NCI-H2029 (cell line): ENCODE data around the gene ERC1.
"Not testable (repeated sequence)": the region's sequence is repeated elsewhere in the genome, so short reads cannot be mapped to it uniquely, and the experiment has no call there.

Experiments
- DNase-seq: peaks from one replicate; lab custom pipeline; 2025; lab: John Stamatoyannopoulos, UW

The ERC1 gene

DNA sequence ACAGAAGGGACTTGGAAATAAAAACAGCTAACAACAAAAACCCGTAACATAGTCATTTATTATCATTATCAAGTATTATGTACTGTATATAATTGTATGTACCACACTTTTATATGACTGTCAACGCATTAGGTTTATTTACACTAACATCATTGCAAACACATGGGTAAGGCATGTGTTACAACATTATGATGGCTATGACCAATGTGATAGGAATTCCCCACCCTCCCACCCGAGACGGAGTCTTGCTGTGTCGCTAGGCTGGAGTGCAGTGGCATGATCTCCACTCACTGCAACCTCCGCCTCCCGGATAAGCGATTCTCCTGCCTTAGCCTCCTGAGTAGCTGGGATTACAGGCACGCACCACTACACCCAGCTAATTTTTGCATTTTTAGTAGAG lies 82.6 kb downstream of the ERC1 start:
- DNase-seq: no peak

GRCh38 chr12:1077036-1077803 lies 86.2 kb downstream of the ERC1 start:
- no peak for DNase-seq

GRCh38 chr12:1078002-1078401 lies 87.0 kb downstream of the ERC1 start:
- DNase-seq: no peak

- no peak for DNase-seq
Observed at GRCh38 chr12:1080520-1081223, 89.6 kb downstream of the ERC1 start.

GRCh38 chr12:1083151-1083888 lies 92.3 kb downstream of the ERC1 start:
- no peak for DNase-seq

DNA sequence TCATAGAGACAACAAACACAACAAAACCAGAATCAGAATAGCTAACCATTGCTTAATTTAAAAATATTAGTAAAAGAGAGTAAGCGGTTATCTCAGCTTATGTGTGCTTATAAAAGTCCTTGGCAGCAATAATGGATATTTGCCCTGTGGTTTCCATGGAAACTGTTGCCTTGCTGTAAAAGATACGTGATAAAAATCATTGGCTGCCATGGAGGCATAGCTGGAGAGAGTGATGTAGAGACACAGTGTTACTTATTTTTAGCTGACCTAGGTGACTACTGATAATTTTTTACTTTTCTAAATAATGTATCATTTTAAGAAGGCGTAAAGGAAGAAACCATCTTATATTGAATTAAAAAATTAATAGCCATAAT lies 92.9 kb downstream of the ERC1 start:
- peak; percentile 15 for DNase-seq

GRCh38 chr12:1091350-1091749 lies 100.3 kb downstream of the ERC1 start:
- DNase-seq: no peak

DNA sequence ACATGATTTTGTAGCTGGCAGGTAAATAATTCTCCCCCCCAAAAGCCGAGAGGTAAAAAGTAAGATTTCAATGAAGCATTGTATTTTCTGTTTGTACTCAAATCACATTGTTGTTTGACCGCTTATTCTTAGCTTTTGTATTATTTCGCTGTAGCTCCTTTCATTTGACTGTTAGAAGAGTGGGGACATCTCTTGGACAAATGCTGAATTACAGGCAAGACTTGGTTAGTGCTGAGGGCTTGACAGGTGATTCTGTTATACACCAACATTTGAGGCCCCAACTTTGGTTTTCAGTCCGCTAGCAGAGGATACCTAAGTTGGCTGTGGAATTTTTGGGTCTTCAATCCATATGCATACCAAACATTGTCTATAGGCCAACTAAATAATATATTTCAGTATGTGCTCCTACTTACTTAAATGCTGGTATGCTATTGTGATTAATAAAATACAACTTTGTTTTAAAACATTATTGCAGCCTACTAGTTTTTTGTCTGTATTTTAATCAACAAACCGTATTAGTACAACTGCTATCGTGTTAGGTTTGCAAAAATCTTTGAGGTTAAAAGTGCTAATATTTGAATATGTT lies 102.2 kb downstream of the ERC1 start:
- DNase-seq: peak; percentile 2

DNA sequence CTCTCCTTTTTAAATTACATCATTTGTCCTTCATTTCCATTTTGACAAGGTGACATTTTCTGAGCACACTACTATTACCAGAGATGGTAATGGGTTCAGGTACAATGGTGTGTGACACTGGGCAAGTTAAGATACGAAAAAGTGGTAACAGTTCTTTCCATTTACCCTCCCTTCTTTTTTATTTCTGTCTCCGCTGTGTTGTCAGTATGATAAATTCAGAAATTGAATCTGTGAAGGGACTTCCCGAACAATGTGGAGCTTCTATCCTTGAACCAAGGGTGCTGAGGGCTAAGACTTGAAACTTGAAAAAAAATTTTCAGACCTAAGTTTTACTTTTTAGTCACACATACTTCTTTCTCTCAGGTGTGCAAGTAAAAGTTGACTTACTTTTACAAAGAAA lies 103.7 kb downstream of the ERC1 start:
- no peak for DNase-seq

- no peak for DNase-seq
Observed at GRCh38 chr12:1099158-1099557, 108.1 kb downstream of the ERC1 start.

GRCh38 chr12:1099618-1100017 lies 108.6 kb downstream of the ERC1 start:
- not testable (repeated sequence) for DNase-seq

- DNase-seq: no peak
Observed at GRCh38 chr12:1102115-1102514, 111.1 kb downstream of the ERC1 start.

DNA sequence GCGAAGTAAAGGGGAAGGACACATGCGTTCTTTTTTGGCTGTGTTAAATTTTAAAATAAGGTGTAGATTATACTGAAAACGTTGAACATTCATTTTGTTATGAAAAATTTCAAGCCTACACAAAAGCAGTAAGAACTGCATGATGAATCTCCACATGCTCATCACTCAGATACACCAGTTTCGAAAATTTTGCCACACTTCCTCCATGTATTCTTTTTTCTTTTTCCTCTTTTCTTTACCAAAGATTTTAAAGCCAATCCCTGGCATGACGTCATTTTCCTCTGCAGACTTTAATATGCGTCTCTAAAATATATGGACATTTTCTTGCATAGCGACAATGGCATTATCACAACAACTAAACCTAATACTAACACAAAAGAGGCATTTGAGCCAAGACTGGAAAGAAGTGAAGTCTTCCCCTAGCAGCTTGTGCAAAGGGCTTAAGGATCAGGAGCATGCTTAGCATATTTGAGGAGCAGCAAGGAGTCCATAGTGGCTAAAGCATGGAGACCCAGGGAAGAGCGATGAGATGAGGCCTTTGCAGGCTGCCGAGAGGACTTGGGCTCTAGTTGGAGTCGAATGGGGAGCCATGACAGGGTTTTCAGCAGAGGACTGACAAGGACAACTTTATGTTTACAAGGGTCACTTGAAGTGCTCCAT lies 111.9 kb downstream of the ERC1 start:
- no peak for DNase-seq

DNA sequence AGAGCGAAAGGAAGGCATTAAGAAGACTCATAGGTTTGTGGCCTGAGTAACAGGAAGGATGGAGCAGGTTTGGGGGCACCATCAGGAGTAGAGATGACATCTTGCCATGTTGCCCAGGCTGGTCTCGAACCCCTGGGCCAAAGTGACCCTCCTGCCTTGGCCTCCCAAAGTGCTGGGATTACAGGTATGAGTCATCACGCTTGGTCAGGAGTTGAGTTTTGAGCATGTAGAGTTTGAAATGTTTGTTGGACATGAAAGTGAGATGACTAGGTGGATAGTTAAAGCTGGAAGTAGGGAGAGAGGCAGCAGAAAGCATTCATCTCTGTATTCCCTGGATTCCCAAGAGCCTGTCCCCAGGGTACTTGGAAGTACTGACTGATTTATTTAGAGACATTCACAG lies 112.6 kb downstream of the ERC1 start:
- DNase-seq: no peak

GRCh38 chr12:1104088-1104800 lies 113.2 kb downstream of the ERC1 start:
- no peak for DNase-seq

- DNase-seq: no peak
Observed at GRCh38 chr12:1107669-1108068, 116.6 kb downstream of the ERC1 start.

- DNase-seq: no peak
Observed at GRCh38 chr12:1108276-1108675, 117.3 kb downstream of the ERC1 start.

GRCh38 chr12:1115484-1116231 lies 124.6 kb downstream of the ERC1 start:
- no peak for DNase-seq

DNA sequence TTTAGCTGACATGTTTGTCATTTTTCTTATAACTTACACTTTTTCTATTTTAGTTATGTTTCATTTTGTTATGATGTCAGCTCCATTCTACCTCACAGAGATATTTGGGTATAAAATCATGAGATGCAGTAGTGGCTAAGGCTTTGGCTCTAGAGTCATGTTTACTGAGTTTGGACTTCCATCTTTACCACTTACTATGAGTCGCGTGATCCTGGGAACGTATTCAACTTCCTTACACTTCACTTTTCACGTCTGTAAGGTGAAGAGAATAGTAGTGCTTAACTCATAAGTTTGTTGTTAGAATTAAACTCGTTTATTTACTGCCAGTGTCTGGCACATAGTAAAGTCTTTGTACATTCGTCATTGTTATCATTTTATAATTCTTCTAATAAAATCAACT lies 126.3 kb downstream of the ERC1 start:
- no peak for DNase-seq

DNA sequence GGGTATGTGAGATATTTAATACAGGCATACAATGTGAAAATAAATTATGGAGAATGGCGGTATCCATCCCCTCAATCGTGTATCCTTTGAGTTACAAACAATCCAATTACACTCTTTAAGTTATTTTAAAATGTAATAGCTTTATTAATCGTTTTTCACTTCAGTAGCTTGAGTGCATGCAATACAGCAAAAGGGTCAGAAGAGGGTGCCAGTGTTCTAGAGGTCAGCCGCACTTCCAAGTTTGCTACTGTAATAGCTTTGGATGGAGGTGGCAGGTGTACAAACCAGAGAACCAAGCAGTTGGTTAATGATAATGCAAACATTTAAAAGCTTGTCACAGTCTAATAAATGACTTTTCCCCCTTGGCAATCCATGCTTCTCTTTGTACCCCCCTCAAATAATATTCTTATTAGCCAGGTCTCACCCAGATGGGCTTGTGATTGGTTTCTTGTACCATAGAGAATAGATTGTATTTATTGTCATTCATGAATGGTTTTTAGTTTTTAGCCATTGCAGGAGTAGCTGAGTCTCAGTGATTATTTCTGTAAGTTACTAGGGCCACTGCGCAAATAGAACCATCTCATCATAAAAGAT lies 127.0 kb downstream of the ERC1 start:
- DNase-seq: peak; percentile 5
